GDM1 (cell line): ENCODE measurements around the gene ARHGAP40.

ENCODE experiments used
- DNase-seq: peaks from one replicate; lab custom pipeline; 2025; lab: John Stamatoyannopoulos, UW

Gene ARHGAP40

DNA sequence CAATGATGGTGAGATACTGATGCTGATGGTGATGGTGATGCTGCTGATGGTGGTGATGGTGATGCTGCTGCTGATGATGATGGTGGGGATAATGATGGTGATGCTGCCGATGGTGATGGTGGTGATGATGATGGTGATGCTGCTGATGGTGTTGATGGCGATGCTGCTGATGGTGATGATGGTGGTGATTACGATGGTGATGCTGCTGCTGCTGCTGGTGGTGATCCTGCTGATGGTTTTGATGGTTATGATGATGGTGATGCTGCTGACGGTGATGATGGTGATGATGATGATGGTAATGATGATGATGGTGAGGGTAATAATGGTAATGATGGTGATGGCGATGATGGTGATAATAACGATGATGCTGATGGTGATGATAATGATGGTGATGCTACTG lies 50.0 kb downstream of the ARHGAP40 start:
- no peak for DNase-seq

DNA sequence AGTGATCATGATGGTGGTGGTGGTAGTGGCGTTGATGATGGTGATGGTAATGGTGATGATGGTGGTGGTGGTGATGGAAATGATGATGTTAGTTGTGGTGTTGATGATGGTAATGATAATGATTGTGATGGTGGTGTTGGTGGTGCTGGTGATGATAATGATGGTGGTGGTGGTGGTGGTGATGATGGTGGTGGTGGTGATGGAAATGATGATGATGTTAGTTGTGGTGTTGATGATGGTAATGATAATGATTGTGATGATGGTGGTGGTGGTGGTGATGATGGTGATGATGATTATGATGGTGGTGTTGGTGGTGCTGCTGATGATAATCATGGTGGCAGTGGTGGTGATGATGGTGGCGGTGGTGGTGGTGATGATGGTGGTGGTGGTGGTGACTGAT lies 51.4 kb downstream of the ARHGAP40 start:
- no peak for DNase-seq

DNA sequence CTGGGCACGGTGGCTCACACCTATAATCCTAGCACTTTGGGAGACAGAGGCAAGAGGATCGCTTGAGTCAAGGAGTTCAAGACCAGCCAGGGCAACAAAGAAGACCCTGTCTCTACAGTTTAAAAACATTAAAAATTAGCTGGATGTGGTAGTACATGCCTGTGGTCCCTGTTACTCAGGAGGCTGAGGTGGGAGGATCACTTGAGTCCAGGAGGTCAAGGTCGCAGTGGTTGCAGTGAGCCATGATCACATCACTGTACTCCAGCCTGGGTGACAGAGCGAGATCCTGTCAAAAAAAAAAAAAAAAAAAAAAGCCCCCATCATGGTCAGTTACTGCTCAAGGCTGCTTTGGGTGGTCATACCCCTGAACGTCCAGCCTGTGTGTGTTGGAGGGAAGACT lies 55.8 kb downstream of the ARHGAP40 start:
- no peak for DNase-seq

- no peak for DNase-seq
Observed at GRCh38 chr20:38658879-38659596, 57.4 kb downstream of the ARHGAP40 start.

DNA sequence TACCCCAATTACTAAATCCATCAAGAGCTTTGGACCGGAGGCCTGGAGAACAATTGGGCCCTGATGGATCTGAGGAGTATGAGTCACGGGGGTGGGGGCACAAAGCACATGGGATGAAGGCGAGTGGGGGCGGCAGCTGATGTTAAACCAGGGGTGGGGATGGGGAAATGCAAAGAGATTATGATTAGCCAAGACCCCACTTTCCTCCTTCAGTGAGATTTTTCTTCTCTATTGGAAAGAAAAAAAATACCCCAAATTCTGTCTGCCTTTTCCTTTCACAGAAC lies 57.9 kb downstream of the ARHGAP40 start:
- DNase-seq = no peak

- no peak for DNase-seq
Observed at GRCh38 chr20:38660429-38660828, 58.8 kb downstream of the ARHGAP40 start.

DNA sequence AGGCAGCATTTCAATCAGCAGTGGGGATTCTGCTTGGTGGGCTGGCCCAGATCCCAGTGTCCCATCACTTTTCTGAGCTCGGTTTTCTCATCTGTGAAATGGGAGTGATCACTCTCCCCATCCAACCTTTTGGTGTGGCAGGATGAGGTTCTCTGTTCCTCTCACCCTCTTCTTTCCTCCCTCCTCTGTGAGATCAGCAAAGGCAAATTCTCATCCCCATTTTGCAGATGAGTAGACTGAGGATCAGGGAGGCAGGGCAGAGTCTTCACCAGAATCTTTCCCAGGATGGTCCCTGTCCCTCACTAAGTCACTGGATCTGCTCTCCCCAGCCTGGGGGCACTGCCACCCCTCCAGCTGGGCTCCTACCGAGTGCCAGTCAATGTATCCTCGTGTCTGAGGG lies 62.1 kb downstream of the ARHGAP40 start:
- DNase-seq = no peak

DNA sequence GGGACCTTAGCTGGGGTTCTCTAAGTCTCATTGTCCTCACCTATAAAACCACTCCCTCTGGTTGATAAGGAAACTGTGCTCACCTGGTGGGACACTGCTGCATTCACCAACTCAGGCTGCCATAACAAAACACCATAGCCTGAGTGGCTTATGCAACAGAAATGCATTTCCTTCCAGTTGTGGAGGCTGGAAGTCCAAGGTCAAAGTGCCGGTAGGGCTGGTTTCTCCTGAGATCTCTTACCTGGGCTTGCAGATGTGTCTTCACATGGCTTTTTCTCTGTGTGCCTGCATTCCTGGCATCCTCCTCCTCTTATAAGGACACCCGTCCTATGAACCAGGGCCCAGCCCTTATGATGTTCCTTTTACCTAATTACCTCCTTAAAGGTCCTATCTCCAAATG lies 62.7 kb downstream of the ARHGAP40 start:
- DNase-seq = no peak

GRCh38 chr20:38665094-38665493 lies 63.5 kb downstream of the ARHGAP40 start:
- DNase-seq = no peak

DNA sequence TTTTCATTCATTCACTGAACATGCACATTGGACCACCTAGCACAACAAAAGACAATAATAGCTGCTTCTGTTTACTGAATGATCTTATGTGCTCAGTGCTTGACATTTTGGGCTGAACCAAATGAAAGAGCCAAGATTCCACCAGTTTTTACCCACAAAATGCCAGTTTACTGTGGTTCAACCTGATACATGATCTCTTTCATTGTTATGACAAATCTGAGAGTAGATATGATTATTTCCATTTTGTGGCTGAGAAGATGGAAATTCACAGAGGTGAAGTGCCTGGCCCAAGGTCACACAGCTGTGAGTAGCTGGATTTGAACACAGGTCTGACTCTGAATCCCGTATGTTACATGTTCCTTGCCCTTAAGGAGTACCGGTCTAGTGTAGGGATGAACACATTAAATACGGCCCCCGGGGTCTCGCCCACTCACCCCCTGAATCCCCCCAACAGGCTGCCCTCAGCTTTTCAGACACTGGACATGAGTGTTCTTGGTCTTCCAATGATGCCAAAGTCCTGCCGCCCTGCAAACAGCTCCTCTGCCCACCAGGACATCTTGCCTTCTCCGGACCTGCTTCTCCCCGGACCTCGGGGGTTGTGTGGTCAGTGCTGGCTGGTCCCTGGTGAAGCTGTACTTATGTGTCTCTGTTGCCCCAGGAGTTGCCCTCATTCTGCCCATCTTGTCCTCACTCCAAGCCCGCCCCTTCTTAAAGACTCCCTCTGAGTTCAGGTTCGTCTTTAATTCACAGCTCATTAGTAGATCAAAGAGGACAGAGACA lies 64.1 kb downstream of the ARHGAP40 start:
- no peak for DNase-seq

- no peak for DNase-seq
Observed at GRCh38 chr20:38667417-38667956, 65.9 kb downstream of the ARHGAP40 start.

GRCh38 chr20:38669688-38670087 lies 68.1 kb downstream of the ARHGAP40 start:
- no peak for DNase-seq

DNA sequence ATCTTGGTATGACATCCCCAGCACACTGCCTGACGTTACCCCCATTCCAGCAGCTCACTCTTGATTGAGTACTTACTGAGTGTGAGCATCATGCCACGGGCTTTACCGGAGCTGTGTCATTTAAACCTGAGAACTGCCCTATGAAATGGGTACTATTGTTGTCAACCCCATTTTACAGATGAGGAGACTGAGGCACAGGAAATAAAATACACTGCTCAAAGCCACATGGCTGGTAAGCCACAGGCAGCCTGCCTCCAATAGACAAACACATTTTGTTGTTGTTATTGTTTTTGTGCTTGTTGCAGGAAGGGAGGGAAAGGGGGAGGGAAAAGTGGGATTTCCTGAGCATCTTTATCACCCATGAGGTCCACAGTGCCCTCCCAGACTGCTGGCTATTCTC lies 69.2 kb downstream of the ARHGAP40 start:
- no peak for DNase-seq

DNA sequence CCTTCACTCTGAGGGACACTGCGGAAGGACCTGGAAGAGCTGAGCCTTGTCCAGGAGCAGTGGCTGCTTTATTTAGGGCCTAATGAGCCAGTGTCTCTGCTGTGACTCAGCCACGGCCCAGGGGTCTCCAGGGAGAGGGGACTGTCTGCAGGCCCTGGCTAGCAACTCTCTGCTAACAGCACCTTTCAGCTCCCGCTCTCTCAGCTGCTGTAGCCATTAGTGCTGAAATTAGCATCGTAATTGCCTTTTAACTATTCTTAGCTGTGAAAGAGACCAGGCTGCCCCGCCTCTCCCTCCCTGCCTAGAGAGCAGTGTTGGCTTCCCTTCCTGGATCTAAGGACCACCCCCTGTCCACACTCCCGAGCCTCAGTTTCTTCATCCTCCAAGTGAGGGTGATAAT lies 69.6 kb downstream of the ARHGAP40 start:
- DNase-seq = no peak

GRCh38 chr20:38671701-38672292 lies 70.2 kb downstream of the ARHGAP40 start:
- no peak for DNase-seq

DNA sequence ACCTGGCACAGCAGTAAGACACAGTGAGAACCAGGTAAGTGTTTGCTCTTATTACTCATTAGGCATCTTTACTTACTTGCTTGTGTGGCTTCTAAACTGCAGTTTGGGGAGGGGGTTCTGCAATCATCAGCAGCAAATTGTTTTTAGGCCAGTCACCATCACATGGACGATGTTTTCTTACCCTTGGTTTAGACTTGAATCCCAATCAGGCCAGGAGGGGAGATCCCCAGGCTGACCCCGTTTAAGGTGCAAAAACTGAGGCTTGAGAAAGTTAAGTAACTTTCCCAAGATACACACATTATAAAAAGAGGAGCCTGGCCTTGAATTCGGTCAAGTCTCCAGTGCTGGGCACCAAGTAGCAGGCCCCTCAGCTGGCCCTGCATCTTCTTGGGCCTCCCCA lies 70.9 kb downstream of the ARHGAP40 start:
- no peak for DNase-seq

GRCh38 chr20:38673261-38673660 lies 71.7 kb downstream of the ARHGAP40 start:
- no peak for DNase-seq

DNA sequence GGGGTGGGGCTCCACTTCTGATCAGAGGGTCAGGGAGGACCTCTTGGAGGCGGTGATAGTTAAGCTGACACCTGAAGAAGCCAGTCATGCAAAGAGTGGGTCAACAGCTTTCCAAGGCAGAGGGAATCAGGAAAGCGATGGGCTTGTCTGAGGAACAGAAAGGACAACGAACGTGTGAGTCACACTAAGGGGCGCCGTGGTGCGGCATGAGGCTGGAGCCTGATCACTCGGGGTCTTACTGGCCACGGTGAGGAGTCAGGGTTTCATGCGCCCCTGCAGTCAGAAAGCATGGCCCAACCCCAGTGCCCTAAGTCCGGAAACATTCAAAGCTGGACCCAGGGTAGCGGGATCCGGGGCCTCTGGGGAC lies 72.1 kb downstream of the ARHGAP40 start:
- no peak for DNase-seq

GRCh38 chr20:38674092-38674764 lies 72.6 kb downstream of the ARHGAP40 start:
- DNase-seq = no peak

DNA sequence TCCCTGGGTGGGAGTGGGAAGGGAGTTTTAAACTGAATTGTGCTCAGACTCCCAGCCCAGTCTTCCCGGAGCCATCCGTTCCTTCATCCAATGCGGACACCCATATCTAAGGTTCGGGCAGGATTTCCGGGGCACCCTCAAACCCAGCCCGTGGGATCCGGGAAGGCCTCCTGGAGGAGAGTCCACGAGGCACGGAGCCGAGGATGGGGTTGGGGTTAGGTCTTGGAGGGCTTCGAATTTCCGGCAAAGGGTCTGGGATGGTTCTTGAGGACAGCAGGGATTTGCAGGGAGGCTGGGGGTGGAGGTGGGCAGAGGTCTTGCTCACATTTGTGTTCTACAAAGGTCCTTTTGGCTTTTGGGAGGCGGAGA lies 73.1 kb downstream of the ARHGAP40 start:
- DNase-seq = no peak

- DNase-seq = no peak
Observed at GRCh38 chr20:38676576-38676975, 75.0 kb downstream of the ARHGAP40 start.

- DNase-seq = no peak
Observed at GRCh38 chr20:38680500-38681306, 79.1 kb downstream of the ARHGAP40 start.
